Vagina (tissue), 2 donors: ENCODE results near the gene ADAMTS6. TPM values are rescaled to one million over a fixed set of nuclear protein-coding genes. Genes with fewer than 3 reads are reported as not detected.

Source experiments
- DNase-seq, 2 donors: peaks; one replicate each; pipeline ENCODE4 v3.0.0-alpha.2; 2017; ENCODE audit errors: extremely low spot score in 2 of 2
- H3K27ac ChIP-seq: fragments of 200-600 bp; sonication (generic); one replicate; pipeline ENCODE4 v1.5.1; 2019
- H3K27me3 ChIP-seq: fragments of 200-600 bp; sonication (generic); one replicate; pipeline ENCODE4 v1.5.1; 2019
- H3K36me3 ChIP-seq, 2 donors: fragments of 200-600 bp; sonication (generic); one replicate each; pipeline ENCODE4 v1.5.1; 2017 to 2019
- H3K4me1 ChIP-seq: fragments of 200-600 bp; sonication (generic); one replicate; pipeline ENCODE4 v1.5.1; 2019
- H3K4me3 ChIP-seq, 2 donors: fragments of 200-600 bp; sonication (generic); 1 replicate in 1 of 2; 2 replicates in 1 of 2; pipeline ENCODE4 v1.5.1; 2016 to 2019
- H3K9me3 ChIP-seq: fragments of 200-600 bp; sonication (generic); one replicate; pipeline ENCODE4 v1.5.1; 2019
- POLR2A ChIP-seq, 2 donors: fragments of 450-650 bp; IDR thresholded peaks; one replicate each; pipeline ENCODE4 v1.6.1; 2017; ENCODE audit warnings: antibody characterized with exemption in 2 of 2, mild to moderate bottlenecking in 2 of 2, moderate library complexity in 2 of 2
- POLR2AphosphoS5 ChIP-seq, 2 donors: sonication (generic); formaldehyde crosslinking; IDR thresholded peaks; one replicate each; pipeline ENCODE4 v1.9.0; 2017; ENCODE audit warnings: antibody characterized with exemption in 2 of 2, mild to moderate bottlenecking in 2 of 2, low read depth in 1 of 2; ENCODE audit not compliant: insufficient read depth in 1 of 2
- intact Hi-C: fragments of 100-400 bp; cut with DNase I; formaldehyde crosslinking; loops from one replicate; pipeline ENCODE4 v1.15.1; 2023
- total RNA-seq: library from RNA; depleted of rRNA; stranded (reverse); fragments of >200 nt; gene quantifications from one replicate; pipeline ENCODE4 v1.2.3, GENCODE V29; 2016
- TF ChIP-seq, protein P1 (sequence below), 3 experiments: fragments of 450-650 bp in 2 of 3; fragments of 200-600 bp in 1 of 3; sonication (generic) in 1 of 3; IDR thresholded peaks; one replicate each; pipeline ENCODE4 v1.5.1; 2017 to 2019; ENCODE audit warnings: antibody characterized with exemption in 3 of 3, mild to moderate bottlenecking in 2 of 3, moderate library complexity in 2 of 3

ADAMTS6 gene
- total RNA-seq, 1 donor from 2014 or later = 1.5 TPM

GRCh38 chr5:65305913-65306312, 175.8 kb downstream of the ADAMTS6 start:
- Histone ChIP-seq H3K4me1 (no peaks in the 10 kb centered on the region), H3K27me3 (no peaks in the 10 kb centered on the region), H3K36me3 (no peaks in the 10 kb centered on the region), H3K9me3 (no peaks in the 10 kb centered on the region), H3K27ac (no peak overlapping the region), H3K4me3 (no peak overlapping the region)
- TF ChIP-seq POLR2AphosphoS5 (IDR thresholded peaks at IDR 0.05; ENCODE audit: insufficient read depth in 1 of 2, low read depth in 1 of 2) (no peak), POLR2A (IDR thresholded peaks at IDR 0.05) (no peak)
- TF ChIP-seq, protein P1, sequence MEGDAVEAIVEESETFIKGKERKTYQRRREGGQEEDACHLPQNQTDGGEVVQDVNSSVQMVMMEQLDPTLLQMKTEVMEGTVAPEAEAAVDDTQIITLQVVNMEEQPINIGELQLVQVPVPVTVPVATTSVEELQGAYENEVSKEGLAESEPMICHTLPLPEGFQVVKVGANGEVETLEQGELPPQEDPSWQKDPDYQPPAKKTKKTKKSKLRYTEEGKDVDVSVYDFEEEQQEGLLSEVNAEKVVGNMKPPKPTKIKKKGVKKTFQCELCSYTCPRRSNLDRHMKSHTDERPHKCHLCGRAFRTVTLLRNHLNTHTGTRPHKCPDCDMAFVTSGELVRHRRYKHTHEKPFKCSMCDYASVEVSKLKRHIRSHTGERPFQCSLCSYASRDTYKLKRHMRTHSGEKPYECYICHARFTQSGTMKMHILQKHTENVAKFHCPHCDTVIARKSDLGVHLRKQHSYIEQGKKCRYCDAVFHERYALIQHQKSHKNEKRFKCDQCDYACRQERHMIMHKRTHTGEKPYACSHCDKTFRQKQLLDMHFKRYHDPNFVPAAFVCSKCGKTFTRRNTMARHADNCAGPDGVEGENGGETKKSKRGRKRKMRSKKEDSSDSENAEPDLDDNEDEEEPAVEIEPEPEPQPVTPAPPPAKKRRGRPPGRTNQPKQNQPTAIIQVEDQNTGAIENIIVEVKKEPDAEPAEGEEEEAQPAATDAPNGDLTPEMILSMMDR (IDR thresholded peaks at IDR 0.05) = no peak
- intact Hi-C loops = no loop called here
- no peak for DNase-seq

DNA sequence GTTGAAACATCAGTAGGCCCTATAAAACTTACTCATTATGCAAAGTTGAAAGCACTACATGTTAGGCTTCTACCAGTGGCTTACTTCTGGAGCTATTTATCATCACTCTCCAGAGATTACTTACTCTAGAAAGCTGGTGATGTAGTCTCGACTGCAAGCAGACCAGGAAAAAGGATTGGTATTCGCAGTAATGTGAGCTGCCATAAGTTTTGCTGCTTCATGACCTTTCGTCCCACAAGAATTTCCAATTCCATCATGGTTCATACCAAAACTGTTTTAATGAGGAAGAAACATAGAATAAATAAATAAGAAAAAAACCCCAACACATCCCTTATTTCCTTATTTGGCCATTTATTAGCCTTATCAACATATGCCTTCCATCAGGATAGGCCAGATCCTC, 181.9 kb downstream of the ADAMTS6 start:
- TF ChIP-seq POLR2AphosphoS5 (IDR thresholded peaks at IDR 0.05; ENCODE audit: insufficient read depth in 1 of 2, low read depth in 1 of 2) (no peak), POLR2A (IDR thresholded peaks at IDR 0.05) (no peak)
- TF ChIP-seq, protein P1 (IDR thresholded peaks at IDR 0.05) = no peak
- intact Hi-C loops = no loop called here
- DNase-seq = no peak
- no peaks in the 10 kb centered on the region for H3K27me3 ChIP-seq
- H3K36me3 ChIP-seq = no peaks in the 10 kb centered on the region
- H3K9me3 ChIP-seq = no peaks in the 10 kb centered on the region
- no peak overlapping the region for H3K4me3 ChIP-seq
- no peak overlapping the region for H3K27ac ChIP-seq
- no peaks in the 10 kb centered on the region for H3K4me1 ChIP-seq

DNA sequence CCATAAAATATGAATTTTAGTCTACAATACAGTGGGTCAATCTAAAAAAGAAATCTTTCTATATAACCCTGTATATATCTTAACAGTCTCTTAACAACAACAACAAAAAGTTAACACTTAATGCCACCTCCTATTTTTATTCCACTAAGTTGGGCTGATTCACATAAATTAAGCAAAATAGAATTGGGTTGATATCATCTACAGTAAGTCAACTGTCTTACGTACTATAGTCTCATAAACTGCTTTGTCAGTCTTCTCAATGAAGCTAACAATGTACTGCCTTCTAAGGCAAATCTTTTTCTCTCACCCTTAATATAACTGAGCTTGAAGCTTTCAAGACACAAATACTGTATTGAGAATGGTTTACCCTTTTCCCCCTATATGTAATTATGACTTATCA, 185.7 kb downstream of the ADAMTS6 start:
- DNase-seq = no peak
- Histone ChIP-seq H3K27ac (no peak overlapping the region), H3K36me3 (no peaks in the 10 kb centered on the region), H3K27me3 (no peaks in the 10 kb centered on the region), H3K4me3 (no peak overlapping the region), H3K4me1 (no peaks in the 10 kb centered on the region), H3K9me3 (no peaks in the 10 kb centered on the region)
- TF ChIP-seq POLR2AphosphoS5 (IDR thresholded peaks at IDR 0.05; ENCODE audit: insufficient read depth in 1 of 2, low read depth in 1 of 2) (no peak), POLR2A (IDR thresholded peaks at IDR 0.05) (no peak)
- TF ChIP-seq, protein P1 (IDR thresholded peaks at IDR 0.05) = no peak
- intact Hi-C loops = no loop called here

GRCh38 chr5:65292196-65292595, 189.5 kb downstream of the ADAMTS6 start:
- Histone ChIP-seq H3K9me3 (no peaks in the 10 kb centered on the region), H3K4me3 (no peak overlapping the region), H3K4me1 (no peaks in the 10 kb centered on the region), H3K27ac (no peak overlapping the region), H3K36me3 (no peaks in the 10 kb centered on the region), H3K27me3 (no peaks in the 10 kb centered on the region)
- TF ChIP-seq, protein P1 (IDR thresholded peaks at IDR 0.05) = no peak
- TF ChIP-seq POLR2AphosphoS5 (IDR thresholded peaks at IDR 0.05; ENCODE audit: insufficient read depth in 1 of 2, low read depth in 1 of 2) (no peak), POLR2A (IDR thresholded peaks at IDR 0.05) (no peak)
- DNase-seq = no peak
- intact Hi-C loops = no loop called here

GRCh38 chr5:65290677-65291076, 191.0 kb downstream of the ADAMTS6 start:
- Histone ChIP-seq H3K4me3 (no peak overlapping the region), H3K36me3 (no peaks in the 10 kb centered on the region), H3K9me3 (no peaks in the 10 kb centered on the region), H3K4me1 (no peaks in the 10 kb centered on the region), H3K27ac (no peak overlapping the region), H3K27me3 (no peaks in the 10 kb centered on the region)
- TF ChIP-seq POLR2AphosphoS5 (IDR thresholded peaks at IDR 0.05; ENCODE audit: insufficient read depth in 1 of 2, low read depth in 1 of 2) (no peak), POLR2A (IDR thresholded peaks at IDR 0.05) (no peak)
- TF ChIP-seq, protein P1 (IDR thresholded peaks at IDR 0.05) = no peak
- intact Hi-C loops = no loop called here
- no peak for DNase-seq
